Neural cell (in vitro differentiated cells): ENCODE results near the gene GLI3.

Experiments
- POLR2AphosphoS5 ChIP-seq: IDR thresholded peaks from 2 replicates; pipeline ENCODE4 v1.6.1; 2012
- TF ChIP-seq, protein P1 (sequence below): fragments of 450-650 bp; IDR thresholded peaks from 2 replicates; pipeline ENCODE4 v1.5.1; 2014; ENCODE audit warnings: antibody characterized with exemption, mild to moderate bottlenecking, moderate library complexity; ENCODE audit not compliant: poor library complexity, severe bottlenecking

DNA sequence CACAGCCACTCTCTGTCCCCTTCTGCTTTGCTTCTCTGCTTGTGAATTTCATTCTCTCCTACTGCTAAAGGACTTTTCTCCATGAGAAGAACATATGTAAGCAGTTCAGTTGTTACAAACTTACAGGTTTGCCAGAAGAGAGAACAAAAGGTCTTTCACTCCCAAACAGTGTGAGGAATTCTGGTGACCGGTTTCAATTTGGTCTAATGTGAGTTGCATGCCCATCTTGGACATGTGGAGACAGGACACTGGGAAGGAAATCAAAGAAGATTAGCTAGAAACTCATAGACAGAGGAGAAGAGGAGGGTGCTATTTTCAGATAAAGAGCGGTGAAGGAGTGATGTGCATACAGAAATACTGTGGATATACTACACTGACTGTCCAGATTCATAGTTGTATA is 324.6 kb downstream of the GLI3 start:
- TF ChIP-seq, protein P1, sequence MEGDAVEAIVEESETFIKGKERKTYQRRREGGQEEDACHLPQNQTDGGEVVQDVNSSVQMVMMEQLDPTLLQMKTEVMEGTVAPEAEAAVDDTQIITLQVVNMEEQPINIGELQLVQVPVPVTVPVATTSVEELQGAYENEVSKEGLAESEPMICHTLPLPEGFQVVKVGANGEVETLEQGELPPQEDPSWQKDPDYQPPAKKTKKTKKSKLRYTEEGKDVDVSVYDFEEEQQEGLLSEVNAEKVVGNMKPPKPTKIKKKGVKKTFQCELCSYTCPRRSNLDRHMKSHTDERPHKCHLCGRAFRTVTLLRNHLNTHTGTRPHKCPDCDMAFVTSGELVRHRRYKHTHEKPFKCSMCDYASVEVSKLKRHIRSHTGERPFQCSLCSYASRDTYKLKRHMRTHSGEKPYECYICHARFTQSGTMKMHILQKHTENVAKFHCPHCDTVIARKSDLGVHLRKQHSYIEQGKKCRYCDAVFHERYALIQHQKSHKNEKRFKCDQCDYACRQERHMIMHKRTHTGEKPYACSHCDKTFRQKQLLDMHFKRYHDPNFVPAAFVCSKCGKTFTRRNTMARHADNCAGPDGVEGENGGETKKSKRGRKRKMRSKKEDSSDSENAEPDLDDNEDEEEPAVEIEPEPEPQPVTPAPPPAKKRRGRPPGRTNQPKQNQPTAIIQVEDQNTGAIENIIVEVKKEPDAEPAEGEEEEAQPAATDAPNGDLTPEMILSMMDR, result no peak
- no peak for TF ChIP-seq POLR2AphosphoS5
